ENCODE data around the gene AP5M1.
A peak's percentile ranks its signal among the peaks of the same experiment; 100 is the strongest.
"Not testable (repeated sequence)": the region's sequence is repeated elsewhere in the genome, so short reads cannot be mapped to it uniquely, and the experiment has no call there.

The AP5M1 gene

DNA sequence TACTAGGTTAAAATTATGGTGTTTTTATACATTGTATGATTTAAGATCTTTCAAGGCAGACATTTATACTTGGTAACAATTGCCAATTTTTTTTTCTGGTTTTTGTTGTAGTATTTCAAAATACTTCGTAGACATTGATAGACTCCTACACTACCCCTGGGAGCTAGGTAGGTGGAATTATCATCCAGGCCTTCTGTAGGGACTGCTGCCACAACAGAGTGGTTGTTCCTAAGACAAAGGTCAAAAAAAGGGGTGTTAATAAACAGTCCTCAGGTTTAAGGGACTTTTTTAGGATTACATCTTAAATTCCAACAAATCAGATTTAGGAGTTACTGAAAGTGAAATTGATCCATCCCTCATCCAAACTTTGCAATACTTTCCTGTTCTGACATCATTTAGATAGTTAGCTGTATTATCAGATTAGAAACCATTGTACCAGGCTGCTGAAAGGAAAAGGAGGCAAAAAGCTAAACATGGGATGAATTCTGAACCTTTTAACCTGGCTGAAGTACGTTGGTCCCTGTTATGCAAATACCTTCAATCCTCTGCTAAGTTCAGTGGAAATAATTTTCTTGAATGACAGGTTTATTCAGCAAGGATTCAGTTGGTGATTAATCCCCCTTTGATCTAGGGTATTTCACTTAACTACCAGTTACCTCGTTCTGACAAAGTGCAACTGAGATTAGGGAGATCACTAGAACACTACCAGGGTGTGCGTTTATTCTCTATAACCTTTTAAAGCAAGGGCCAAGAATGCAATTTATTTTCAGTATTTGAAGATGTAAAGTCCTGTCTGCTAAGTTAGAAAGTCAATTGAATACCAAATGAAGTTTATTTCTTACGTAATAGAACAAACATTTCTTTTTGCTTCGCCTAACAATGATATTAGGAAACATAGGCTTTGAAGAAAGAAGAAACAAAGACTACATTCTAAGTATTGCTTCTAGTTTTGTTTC lies 23.2 kb downstream of the AP5M1 start:
- no peak for DNase-seq

DNA sequence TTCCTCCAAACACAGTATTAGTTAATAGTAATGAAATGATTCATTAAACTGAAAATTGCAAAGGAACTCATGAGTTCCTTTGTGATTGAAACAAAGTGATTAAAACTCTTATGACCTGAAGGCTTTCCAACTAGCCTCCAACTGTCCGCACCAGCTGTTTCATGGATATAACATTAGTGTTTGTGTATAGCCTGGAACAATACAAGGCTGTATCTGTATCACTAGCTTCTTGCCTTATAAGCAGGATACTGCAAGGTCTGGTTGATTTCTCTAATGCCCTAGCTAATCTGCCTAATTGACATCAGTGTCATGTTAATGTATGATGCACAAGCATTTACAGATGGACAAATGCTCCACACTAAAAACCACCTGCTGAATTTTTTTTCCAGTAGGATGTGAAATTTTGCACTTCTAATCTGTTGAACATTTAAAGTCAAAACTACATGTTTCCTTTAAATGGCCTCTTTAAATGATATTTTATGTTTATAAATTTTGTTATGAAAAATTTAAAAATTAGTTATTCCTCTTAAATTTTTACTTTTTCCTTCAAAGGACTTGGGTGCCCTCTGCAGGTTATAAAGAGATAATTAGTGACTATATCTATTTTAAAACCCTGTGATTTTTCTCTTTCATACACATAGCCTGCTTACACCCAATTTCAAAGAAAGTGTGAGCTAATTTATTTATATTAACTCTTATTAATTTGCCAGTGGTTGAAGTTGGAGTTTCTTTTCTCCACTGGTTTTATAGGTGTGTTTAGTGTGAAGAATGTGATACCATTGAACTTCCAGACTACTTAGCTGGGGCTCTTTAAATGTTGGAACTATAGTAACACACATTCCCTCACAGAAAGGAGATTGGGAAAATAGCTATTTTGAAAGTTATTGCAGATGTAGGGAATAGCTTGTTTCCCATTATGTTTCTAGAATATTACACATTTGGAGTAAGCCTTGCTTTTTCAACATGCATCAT lies 25.4 kb downstream of the AP5M1 start:
- DNase-seq, result no peak

DNA sequence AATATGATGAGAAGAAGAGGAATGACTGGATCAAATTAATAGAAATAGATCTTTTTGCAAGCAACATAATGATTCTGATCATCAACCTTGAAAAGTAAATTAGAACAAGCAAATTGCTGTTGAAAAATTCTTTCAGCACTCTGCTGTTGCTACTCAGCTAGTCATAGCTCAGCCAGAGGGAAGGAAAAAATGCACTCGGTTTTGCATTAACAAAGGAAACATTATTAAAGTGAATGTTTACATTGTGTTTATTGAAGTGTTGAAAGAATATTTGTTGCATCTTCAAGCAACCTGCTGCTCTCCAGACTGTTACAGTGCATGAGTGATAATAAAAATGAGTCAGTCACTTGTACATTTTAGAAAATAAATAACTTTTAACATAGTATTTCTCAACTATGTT lies 26.5 kb downstream of the AP5M1 start:
- DNase-seq, result no peak

DNA sequence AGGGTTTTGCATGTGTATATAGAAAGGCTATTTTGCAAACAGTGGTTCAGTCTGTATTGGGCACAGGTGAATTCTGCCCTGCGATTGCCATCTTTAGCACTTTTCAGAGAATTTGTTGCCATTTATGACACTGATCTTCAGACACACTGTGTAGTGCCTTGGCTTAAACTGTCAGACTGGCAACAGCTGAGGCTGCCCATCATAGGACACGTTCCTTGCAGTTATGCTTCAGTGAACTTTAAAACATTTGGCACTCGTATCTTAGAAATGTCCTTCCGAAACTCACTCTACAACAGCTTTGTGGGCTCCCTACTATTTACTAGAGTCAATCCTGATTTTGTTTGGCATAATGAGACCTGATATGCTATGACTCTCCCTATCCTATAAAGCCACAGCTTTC lies 29.1 kb downstream of the AP5M1 start:
- DNase-seq, result no peak

DNA sequence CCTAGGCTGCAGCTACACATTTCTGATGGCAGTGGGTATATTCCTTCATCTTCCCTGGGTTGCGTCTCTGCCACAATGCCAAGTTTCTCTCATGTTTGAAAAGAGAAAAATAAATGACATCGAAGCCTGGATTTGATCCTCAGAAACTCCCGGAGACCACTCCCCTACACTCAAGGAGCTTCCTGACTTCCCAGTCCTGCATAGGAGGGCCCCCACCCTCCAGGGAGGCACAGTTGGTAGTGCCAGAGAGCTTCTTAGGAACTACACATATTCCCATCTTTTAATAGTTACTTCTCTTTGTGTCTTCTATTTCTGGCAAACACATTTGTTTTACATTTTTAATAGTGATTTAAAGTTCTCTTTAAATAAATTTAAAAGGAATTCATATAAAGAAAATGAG lies 30.7 kb downstream of the AP5M1 start:
- no peak for DNase-seq

DNA sequence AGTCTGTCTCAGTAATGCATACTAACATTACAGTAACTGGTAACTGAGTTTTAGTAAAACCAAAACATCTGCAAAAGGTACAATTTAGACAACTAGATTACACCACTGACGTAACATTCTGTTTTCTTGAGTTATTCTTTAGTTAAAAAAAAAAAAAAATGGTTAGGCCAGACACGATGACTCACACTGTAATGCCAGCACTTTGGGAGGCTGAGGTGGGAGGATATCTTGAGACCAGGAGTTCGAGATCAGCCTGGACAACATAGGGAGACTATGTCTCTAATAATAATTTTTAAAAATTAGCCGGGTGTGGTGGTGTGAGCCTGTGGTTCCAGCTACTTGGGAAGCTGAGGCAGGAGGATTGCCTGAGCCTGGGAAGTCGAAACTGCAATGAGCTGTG lies 34.1 kb downstream of the AP5M1 start:
- no peak for DNase-seq

DNA sequence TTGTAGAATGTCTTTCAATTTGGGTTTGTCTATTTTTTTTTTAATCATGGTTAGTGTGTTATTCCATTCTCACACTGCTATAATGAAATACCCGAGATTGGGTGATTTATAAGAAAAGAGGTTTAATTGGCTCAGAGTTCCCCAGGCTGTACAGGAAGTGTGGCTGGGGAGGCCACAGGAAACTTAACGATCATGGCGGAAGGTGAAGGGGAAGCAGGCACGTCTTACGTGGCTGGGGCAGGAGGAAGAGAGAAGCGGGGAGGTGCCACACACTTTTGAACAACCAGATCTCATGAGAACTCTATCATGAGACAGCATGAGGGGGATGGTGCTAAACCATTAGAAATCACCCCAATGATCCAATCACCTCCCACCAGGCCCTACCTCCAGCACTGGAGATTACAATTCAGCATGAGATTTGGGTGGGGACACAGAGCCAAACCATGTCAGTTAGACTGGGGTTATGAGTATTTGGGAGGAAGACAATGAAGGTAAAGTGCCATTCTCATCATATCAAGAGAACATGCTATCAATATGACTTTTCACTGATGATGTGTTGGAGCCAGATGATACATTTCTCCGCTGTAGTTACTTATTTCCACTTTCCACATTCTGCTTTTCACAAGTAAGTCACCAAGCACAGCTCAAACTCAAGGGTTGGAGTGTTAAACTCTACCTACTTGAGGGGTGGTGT lies 45.8 kb downstream of the AP5M1 start:
- no peak for DNase-seq

DNA sequence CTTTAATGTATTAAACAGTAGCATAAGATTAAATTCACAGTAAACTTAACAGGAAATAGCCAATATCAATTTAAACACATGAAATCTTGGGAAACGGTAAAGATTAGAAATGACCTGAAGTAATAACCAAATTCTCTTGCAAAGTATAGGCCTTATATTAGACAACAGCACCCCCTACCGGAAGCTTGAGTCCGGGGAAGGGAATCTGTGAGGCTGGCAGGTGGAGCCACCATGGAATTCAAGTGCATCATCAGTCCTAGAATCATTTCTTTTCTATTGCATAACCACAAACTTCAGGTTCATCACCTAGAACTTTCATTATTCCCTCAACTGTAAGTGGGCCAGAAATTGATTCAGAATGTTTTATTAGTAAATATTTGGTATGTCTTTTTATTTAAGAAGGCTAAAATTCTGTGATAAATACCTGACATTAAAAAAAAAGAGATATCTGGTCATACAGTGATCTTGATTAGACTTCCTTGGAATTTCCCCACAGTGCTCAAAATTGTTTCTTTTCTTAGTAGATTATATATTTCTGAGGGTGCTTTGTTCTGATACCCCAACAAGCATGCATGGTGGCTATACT lies 48.6 kb downstream of the AP5M1 start:
- peak; percentile 19 for DNase-seq

DNA sequence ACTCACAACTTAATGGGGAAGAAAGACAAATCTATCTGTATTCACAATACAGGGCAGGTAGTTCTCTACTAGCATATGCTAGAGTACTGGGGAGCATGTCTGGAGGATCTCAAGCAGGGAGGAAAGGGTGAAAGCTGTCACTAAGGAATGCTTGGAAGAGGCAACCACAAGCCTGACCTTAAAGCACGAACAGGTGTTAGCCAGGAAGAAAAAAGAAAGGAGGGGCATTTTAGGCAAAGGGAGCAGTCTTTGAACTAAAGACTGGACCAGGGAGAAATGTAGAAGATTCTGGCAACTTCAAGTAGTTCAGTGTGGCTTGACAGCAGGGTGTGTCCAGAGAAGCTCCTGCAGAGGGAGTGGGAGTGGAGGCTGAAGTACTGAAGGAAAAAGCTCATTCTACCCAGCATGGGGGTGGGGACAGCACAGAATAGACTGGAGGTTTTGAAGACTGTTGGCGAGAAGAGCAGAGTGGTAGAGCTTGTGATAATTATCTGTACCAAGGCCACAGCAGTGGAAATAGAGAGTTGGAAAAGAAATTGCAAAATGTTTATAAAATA lies 50.9 kb downstream of the AP5M1 start:
- no peak for DNase-seq

DNA sequence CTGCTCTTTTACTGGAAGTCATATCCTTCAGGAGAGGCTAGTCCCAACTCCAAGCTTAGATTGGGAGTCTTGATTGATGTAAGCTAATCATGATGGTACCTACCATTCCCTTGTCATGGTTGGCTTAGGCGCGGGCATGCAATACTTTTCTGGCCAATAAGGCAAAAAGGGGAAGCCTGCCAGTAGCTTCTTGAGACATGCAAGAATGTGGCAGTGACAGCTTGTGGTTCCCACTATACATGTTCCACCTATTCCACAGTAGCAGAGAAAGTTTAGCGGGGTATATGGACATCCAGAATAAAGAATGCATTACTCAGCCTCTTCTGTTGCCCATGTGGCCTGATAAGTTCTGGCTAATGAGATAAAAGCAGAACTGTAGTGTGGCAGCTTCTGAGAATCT lies 55.0 kb downstream of the AP5M1 start:
- no peak for DNase-seq

DNA sequence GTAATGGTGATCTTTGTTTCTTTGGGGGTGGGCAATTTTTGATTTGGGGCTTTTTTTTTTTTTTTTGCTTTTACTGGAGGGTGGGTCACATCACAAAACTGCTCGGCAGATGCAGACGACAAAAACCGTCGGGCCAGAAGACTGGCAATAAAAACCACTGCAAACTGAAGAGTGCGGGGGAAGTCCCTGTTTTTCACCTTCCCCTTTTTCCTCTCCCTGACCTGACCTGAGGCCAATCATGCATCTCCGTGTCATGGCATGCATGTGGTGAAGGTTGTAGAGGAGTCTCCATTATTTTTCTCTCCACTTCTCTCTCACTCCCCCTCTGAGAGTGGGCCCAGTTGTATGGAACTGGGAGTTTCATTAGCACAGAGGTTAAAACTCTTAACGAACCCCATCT lies 57.5 kb downstream of the AP5M1 start:
- no peak for DNase-seq

DNA sequence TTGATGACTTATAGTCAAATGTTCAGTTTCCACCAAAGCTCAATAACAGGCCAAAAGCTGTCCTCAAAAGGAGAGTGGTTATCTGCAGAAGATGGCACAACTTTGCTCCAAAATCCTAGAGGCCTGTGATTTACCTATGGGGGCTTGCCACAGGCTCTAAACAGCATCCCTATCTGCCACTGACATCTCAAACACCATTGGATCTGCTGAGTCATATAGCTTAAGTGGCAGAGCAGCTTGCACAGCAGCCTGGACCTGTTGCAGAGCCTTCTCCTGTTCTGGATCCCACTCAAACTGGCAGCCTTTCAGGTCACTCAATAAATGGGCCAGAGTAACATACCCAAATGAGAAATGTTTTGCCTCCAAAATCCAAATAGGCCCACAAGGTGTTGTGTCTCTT lies 61.1 kb downstream of the AP5M1 start:
- DNase-seq, result no peak

DNA sequence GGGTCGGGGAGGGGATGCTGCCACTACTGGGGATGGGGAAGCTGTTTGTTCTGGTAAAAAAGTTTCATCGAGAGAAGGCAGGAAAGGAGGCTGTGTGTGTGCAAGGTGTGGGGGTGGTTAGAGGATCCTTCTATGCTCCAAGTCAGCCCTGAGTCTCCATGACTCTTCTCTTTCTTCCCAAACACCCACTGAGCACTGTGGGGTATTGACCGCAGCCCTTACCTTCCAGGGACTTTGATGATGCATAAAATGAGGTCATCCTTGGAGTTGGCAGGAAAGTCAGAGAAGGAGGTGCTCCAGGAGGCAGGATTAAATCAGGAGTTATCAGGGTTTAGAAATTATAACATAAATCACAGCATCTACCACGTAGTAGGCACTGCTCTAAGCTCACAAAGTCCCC lies 63.7 kb downstream of the AP5M1 start:
- not testable (repeated sequence) for DNase-seq

DNA sequence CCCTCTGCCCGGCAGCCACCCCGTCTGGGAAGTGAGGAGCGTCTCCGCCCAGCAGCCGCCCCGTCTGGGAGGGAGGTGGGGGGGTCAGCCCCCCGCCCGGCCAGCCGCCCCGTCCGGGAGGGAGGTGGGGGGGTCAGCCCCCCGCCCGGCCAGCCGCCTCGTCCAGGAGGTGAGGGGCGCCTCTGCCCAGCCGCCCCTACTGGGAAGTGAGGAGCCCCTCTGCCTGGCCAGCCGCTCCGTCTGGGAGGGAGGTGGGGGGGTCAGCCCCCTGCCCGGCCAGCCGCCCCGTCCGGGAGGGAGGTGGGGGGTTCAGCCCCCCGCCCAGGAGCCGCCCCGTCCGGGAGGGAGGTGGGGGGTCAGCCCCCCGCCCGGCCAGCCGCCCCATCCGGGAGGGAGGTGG lies 65.0 kb downstream of the AP5M1 start:
- not testable (repeated sequence) for DNase-seq

DNA sequence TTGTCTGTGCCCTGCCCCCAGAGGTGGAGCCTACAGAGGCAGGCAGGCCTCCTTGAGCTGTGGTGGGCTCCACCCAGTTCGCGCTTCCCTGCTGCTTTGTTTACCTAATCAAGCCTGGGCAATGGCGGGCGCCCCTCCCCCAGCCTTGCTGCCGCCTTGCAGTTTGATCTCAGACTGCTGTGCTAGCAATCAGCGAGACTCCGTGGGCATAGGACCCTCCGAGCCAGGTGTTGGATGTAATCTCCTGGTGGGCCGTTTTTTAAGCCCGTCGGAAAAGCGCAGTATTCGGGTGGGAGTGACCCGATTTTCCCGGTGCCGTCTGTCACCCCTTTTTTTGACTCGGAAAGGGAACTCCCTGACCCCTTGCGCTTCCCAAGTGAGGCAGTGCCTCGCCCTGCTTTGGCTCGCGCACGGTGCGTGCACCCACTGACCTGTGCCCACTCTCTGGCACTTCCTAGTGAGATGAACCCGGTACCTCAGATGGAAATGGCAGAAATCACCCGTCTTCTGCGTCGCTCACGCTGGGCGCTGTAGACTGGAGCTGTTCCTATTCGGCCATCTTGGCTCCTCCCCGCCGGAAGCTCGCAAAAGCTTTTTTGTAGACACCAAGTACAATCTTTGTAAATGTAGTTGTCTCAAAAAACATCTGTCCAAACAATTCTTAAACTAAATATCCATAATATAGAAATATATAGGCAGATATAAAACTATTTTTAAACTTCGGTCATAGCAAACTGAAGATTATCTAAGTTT lies 75.0 kb downstream of the AP5M1 start:
- DNase-seq, result not testable (repeated sequence)

DNA sequence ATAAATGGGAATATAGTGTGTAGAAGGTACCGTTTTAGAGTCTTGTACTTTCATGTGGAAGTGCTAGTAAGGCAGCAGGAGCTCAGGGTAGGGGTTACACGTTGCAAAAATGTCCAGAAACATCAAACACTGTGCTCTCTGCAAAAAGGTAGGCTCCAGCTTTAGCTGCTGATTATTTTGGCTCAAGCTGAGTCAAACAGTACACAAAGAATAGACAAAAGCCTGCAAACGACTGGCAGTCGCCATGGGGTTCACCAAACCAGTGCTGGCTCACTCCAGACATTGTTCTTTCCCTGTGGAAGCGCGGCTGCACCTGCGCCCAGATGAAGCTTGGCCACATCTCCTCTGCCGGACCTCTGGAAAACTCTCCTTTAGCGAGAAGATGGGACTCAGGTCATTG lies 76.3 kb downstream of the AP5M1 start:
- DNase-seq, result no peak

DNA sequence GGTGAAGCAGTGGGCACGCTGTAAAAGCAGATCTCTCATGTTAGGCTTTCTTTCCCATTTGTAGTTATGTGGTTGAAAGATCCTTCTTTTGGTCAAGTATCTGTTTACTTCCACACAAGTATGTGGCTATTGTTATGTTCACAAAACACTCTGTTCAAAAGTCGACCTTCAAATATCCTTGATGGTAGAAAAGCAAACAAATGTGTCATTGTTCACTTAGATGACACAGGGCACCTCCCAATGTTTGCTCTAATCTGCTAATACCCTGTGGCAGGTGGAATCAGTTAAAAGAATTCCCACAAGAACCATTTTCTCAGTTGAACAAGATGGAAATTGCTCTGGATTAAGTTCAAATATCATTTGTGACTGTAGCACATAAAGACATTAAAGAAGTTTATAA lies 78.0 kb downstream of the AP5M1 start:
- no peak for DNase-seq

All from KG1 (cell line).